HG02981 (cell line): ENCODE data around the gene EID2.

Experiments used
- ATAC-seq: cut with Tn5 transposase; IDR thresholded peaks from one replicate; pipeline ENCODE4 v1.9.1; 2021; ENCODE audit warnings: mild to moderate bottlenecking, moderate library complexity; ENCODE audit not compliant: unreplicated experiment

EID2 gene

DNA sequence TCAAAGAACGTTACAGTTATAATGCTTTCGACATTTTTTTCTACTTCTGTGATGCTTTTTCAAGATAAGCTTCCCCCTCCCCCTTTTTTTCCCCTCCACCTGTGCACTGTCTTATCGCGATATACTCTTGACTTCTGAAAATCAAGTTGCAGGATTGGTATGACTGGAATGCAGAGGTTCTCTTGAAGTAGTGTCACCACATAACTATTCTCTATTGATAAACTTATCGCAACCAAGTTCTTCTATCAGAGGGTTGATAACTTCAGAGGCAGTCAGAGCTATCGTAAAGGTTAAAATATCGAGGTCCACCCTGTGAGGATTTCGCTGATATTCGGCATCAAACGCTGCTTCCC, 820 bp downstream of the EID2 start:
- ATAC-seq: no peak

DNA sequence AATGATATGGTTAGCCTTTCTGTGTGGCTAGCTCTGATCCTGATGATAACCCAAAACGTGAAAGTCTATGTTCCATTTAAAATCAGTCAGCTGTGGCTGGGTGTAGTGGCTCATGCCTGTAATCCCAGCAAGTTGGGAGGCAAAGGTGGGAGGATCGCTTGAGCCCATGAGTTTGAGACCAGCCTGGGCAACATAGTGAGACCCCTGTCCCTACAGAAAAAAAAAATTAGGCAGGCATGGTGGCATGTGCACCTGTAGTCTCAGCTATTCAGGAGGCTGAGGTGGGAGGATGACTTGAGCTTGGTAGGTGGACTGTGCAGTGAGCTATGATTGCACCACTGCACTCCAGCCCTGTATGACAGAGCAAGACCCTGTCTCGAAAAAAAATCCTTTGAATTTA, 6.2 kb downstream of the EID2 start:
- ATAC-seq: no peak

DNA sequence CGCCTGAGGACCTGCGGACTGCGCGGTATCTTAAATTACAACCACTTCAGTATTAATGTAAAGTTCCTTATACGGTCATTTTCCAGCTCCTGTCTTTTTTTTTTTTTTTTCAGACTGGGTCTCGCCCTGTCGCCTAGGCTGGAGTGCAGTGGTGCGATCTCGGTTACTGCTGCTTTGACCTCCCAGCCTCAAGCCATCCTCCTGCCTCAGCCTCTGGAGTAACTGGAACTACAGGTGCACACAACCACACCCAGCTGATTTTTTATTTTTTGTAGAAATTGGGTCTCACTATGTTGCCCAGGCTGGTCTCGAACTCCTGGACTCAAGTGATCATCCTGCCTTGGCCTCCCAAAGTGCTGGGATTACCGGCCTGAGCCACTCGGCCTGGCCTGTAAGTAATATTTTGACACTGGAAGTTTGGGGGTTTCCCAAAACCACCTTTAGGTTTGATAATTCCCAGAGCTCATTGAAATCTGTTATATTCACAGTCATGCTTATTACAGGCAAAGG, 6.9 kb downstream of the EID2 start:
- ATAC-seq: peak; percentile 21

DNA sequence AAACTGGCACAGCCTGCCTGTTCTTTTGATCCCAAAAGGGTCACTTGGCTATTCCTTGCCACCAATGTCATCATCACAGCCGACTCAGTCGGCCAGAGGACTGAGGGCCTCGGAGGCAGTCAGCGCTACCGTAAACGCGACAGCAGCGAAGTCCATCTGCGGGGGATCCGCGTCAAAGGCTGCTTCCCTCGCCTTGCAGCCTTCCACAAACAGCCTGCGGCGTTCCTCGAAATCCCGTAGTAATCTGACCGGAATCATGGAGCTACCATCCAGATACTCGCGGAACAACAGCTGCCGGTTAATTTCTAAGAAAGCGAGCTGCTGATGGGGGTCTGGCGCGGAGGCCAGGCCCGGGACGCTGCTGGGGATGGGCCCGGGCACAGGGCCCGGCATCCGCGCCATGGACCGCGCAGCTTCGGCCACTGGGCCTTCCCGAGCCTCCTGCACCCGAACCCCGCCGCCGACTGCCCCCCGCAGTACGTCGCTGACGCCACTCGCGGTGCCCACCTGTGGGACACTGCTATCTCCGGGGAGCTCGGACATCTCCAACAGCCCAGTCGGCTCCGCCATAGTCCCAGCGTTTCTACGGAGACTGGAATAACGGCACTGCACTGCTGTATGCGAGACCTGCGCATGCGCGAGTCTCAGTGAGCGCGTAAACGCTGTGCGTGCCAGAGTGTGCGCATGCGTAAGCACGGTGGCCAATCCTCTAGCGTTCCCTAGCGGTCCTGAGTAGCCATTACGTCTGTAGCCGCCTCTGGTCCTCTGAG, 7.5 kb downstream of the EID2 start, which contains the start of gene EID2B:
TSS of gene EID2B (minus strand) at position 620 of the 770 bp plus-strand sequence. CDS start at position 570, 50 bp downstream.
- peak; percentile 86 for ATAC-seq

DNA sequence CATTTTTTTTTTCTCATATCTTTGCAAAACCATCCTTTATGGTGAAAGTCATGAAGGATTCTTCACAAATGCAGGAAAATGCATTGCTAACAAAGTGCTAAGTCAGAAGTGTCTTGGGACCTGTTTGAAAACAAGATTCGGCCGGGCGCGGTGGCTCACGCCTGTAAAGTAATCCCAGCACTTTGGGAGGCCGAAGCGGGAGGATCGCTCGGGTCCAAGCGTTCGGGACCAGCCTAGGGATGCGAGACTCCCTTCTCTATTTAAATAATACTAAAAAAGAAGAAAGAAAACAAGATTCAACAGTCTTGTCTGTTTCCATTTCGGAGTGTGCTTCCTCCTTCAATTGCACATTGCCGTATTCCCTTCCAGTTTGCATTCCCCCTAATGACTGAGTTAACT, 8.1 kb downstream of the EID2 start:
- no peak for ATAC-seq

DNA sequence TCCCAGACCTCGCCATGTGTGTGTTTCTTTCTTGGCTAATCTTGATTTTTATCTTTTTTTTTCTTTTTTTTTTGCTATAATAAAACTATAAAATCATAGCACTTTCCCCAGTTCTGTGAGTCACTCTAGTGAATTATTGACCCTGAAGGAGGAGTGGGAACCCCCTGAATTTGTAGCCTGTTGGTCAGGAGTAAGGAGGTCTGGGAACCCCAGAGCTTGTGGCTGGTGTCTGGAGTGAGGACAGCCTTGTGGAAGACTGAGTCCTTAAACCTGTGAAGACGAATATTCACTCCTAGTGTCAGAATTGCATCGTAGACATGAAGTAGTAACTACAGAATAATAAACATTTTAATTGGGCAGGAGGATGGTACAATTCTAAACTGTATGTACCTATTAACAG, 14.8 kb downstream of the EID2 start:
- ATAC-seq: no peak

DNA sequence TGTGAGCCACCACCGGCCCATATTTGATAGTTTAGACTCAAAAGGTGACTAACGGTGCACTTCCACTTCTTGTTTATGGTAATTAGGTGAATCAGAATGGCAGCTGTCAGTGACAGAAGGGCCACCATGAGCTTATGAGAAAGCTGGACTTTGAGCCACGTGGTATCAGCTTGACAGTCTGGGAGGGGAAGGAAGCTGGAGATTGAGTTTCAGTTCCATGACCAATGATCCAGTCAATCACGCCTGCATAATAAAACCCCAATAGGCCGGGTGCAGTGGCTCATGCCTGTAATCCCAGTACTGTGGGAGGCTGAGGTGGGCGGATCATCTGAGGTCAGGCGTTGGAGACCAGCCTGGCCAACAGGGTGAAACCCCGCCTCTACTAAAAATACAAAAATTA, 15.5 kb downstream of the EID2 start:
- no peak for ATAC-seq

DNA sequence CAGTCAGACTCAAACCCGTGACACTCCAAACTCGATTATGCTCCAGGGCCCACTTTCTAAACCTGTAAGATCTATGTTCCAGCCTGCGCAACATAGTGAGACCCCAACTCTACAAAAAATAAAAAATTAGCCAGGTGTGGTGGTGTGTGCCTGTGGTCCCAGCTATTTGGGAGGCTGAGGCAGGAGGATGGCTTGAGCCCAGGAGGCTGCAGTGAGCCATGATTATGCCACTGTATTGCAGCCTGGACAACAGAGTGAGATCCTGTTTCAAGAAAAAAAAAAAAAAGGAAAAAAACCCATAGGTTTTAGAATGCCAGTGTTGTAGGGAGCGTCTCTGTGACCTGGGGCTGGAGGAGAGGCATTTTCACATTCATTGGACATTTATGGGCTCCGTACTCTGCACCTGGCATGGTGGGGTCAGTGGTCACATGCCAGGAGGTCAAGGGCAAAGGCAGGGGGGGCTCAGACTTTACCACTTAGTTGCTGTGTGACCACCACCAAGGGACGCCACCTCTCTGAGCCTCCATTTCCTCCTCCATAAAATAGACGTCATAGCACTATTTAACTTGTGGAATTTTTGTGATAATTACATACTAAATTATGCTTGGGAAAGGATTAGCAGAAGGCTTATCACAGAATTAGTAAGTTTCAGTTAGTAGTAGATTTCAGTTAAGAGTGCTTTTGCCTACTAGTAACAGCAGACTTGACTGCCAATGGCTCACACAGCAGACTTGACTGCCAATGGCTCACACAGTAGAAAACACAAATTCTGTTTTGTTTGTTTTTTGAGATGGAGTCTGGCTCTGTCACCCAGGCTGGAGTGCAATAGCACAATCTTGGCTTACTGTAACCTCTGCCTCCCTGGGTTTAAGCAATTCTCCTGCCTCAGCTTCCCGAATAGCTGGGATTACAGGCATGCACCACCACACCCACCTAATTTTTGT, 19.1 kb downstream of the EID2 start:
- ATAC-seq: no peak

DNA sequence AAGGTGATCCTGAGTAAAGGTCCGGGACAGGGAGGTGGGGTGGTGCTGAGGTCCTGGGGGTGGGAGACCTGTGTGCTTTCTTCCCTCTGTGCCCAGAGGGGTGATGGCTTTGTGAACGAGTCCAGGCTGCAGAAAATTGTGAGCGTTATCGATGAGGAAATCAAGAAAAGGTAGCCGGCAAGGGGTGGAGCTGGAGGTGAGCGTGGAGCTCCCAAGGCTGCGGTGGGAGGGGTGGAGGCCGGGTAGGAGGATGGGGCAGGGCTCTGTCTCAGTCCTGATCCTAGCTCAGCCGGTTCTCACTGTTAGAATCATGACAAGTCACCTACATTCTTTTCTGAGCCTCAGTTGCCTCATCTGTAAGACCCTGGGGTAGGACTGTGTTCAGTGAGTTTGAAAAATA, 21.0 kb downstream of the EID2 start:
- ATAC-seq: no peak

DNA sequence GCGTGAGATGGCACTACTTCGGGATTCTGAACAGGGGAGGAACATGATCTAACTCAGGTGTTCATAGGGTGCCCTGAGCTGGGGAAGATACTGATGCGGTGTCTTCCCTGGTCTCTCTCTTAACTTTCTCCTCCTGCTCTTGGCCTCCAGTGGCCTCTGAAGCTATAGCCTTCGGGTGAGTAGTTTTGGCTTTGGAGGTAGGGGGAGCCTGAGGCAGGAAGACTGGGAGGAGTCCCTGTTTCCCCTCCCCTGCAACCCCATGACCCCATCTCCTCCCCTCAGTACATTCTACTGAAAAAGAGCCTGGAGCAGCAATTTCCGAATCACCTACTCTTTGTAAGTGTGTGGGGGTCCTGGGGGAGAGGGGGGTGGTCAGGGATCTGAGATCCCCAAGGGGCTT, 21.5 kb downstream of the EID2 start:
- ATAC-seq: no peak

DNA sequence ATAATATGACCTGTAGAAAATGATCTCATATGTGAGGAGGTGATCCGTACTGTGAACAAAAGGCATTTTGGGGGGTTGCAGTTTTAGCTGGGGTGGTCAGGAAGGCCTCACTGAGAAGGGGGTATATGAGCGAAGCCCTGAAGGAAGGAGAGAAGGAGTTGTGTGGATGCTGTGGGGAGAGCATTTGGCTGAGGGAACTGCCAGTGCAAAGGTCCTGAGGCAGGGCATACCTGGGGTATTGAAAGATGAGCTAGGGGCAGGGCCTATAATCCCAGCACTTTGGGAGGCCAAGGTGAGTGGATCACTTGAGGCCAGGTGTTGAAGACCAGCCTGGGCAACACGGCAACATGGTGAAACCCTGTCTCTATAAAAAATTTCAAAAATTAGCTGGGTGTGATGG, 22.5 kb downstream of the EID2 start:
- ATAC-seq: no peak

DNA sequence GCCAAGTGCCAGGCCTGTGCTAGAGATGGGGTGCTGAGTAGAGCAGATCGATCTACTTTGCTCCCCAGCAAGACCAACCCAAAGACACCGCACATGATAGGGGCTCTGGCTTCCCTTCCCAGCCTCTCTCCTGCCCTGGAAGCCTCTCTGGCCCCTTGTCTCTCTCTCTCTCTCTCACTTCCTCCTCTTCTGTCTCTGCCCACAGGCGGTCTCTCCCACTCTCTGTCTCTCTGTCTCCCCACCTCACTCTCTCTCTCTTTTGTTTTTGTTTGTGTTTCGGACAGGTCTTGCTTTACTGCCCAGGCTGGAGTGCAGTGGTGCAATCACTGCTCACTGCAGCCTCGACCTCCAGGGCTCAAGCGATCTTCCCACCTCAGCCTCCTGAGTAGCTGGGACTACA, 23.7 kb downstream of the EID2 start:
- no peak for ATAC-seq

DNA sequence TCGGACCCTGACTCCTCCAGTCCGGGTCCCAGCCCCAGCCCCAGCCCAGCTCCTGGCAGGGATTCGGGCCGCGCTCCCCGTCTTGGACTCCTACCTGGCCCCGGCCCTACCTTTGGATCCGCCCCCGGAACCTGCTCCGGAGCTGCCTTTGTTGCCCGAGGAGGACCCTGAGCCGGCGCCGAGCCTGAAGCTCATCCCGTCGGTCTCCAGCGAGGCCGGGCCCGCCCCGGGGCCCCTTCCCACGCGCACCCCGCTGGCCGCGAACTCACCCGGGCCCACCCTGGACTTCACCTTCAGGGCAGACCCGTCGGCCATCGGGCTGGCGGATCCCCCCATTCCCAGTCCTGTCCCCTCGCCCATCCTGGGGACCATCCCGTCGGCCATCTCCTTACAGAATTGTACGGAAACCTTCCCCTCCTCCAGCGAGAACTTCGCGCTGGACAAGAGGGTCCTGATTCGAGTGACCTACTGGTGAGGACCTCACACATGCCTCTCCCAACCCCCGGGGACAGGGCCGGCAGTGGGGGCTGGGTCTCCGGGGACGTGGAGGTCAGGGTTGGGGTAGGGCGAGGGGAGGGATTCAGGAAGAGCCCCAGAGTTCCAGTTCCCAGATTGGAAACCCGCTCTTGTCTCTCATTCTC, 24.3 kb downstream of the EID2 start:
- ATAC-seq: no peak

DNA sequence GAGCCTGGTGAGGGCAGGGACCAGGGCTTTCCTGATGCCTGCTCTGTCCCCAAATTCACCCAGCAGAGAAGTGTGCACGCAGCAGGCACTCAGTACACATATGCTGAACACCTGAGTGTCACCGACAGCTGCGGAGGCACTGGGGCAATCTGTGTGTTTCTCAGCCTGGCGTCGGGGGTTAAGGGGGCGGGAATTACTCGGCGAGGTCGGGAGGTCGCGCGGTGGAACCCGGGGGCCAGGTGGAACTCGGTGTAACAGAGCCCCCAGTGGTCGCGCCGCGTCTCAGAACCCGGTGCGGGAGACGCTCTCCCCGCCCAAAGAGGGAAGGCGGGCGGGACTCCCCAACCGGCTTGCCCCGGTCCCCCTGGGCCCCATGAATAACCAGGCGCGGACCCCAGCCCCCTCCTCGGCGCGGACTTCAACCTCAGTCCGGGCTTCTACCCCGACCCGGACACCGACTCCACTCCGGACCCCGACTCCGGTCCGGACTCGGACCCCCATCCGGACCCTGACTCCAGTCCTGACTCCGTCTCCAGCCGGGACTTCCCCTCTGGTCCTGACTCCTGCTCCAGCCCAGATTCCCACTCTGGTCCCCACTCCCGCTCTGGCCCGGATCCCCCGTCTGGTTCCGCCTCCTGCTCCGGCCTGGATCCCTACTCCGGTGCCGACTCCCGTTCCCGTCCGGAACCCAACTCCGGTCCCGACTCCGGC, 25.0 kb downstream of the EID2 start, which contains the start of gene SELENOV:
TSS of gene SELENOV (plus strand) at position 300 of the 711 bp plus-strand sequence. CDS start at position 374, 74 bp downstream.
- ATAC-seq: no peak

DNA sequence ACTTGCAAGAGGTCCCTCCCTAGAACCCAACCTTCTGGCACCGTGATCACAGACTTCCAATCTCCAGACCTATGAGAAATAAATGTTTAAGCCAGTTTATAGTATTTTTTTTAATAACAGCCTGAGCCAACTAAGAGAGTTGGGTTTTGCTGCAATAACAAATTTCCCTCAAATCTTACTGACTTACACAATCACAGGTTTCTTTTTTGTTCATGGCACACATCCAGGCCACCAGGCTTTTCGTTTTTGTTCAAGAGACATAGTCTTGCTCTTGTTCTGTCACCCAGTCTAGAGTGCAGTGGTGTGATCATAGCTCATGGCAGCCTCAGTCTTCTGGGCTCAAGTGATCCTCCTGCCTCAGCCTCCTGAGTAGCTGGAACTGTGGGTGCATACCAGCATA, 27.0 kb downstream of the EID2 start:
- no peak for ATAC-seq

DNA sequence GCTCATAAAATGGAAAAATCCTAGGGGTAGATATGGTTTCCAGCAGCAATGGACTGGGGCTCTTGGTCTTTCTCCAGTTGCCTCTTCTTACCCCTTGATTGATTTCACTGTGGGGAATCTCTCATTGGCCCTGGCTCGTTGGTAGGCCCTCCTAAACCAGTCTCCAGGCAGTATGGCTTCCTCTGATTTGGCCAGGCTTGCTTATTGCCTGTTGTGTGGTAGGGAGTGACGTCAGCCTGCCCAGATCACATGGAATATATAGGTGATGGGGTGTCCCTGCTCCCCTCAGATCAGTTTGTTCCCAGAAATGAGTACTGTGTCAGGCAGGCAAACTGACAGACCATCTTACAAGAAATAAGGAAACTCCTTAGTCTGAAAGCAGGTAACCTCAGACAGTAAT, 30.7 kb downstream of the EID2 start:
- ATAC-seq: no peak

DNA sequence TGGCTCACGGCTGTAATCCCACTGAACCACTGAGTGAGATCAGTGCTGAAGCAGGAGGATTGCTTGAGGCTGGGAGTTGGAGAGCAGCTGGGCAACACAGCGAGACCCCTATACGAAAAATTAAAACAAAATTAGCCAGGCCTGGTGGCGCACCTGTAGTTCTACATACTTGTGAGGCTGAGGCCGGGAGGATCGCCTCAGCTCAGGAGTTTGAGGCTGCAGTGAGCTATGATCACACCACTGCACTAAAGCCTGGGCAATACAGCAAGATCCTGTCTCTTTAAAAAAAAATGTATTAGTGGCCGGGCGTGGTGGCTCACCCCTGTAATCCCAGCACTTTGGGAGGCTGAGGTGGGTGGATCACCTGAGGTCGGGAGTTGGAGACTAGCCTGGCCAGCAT, 31.3 kb downstream of the EID2 start:
- no peak for ATAC-seq

DNA sequence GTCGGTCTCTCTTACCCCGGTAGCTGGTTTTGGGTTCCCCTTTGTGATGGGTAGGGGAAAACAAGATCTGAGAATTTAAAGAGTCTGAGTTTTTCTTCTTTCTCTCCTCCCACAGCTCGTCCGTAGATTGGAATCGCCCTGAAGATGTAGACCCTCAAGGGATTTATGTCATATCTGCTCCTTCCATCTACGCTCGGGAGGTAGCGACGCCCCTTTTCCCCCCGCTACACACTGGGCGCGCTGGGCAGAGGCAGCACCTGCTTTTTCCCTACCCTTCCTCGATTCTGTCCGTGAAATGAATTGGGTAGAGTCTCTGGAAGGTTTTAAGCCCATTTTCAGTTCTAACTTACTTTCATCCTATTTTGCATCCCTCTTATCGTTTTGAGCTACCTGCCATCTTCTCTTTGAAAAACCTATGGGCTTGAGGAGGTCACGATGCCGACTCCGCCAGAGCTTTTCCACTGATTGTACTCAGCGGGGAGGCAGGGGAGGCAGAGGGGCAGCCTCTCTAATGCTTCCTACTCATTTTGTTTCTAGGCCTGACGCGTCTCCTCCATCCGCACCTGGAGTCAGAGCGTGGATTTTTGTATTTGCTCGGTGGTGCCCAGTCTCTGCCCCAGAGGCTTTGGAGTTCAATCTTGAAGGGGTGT, 32.1 kb downstream of the EID2 start:
- no peak for ATAC-seq

DNA sequence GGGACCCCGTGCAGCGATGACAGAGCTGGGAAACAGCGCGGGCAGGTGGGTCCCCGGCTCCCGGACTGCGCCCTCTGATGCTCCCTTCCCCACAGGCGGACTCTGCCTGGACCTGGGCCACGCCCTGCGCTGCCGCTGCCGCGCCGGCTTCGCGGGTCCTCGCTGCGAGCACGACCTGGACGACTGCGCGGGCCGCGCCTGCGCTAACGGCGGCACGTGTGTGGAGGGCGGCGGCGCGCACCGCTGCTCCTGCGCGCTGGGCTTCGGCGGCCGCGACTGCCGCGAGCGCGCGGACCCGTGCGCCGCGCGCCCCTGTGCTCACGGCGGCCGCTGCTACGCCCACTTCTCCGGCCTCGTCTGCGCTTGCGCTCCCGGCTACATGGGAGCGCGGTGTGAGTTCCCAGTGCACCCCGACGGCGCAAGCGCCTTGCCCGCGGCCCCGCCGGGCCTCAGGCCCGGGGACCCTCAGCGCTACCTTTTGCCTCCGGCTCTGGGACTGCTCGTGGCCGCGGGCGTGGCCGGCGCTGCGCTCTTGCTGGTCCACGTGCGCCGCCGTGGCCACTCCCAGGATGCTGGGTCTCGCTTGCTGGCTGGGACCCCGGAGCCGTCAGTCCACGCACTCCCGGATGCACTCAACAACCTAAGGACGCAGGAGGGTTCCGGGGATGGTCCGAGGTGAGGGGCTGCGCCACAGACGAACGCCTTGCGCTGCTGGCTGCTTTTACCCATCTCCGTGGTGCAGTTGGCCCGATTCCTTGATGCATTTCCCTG, 32.8 kb downstream of the EID2 start:
- ATAC-seq: no peak

DNA sequence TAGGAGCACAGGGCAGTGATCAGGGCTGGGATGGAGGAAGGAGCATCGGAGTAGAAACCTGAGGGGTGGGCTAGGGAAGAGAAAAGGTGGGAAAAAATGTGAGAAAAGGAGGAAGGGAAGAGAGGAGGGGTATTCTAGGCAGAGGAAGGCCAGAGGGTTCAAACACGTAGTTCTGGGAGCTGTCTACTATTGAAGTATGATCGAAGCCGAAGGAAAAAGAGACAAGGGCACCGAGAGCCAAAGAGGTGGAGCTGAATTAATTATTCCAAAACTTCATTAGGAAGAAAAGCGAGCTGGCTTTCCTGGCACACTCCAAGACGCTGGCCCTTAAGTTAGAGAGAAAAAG, 33.4 kb downstream of the EID2 start:
- ATAC-seq: no peak
